HepG2 (cell line): ENCODE data around the gene PLEKHA6.

ENCODE experiments used
- ARNTL ChIP-seq: sonication (generic); formaldehyde crosslinking; IDR thresholded peaks from 2 replicates; pipeline ENCODE4 v1.4.0; 2020; ENCODE audit warnings: mild to moderate bottlenecking, missing genetic modification reagents
- CHCHD3 ChIP-seq: sonication (generic); formaldehyde crosslinking; IDR thresholded peaks from 2 replicates; pipeline ENCODE4 v1.8.0; 2022; ENCODE audit warnings: mild to moderate bottlenecking, missing genetic modification reagents, moderate library complexity
- CTCF ChIP-seq: sonication (generic); formaldehyde crosslinking; IDR thresholded peaks from 2 replicates; pipeline ENCODE4 v1.5.0; 2020; ENCODE audit warnings: mild to moderate bottlenecking, missing genetic modification reagents, moderate library complexity
- ELF1 ChIP-seq: sonication (generic); formaldehyde crosslinking; IDR thresholded peaks from 2 replicates; pipeline ENCODE4 v1.4.0; 2020; ENCODE audit warnings: missing genetic modification reagents
- GLMP ChIP-seq: sonication (generic); formaldehyde crosslinking; IDR thresholded peaks from 2 replicates; pipeline ENCODE4 v1.9.0; 2021; ENCODE audit warnings: missing genetic modification reagents, mild to moderate bottlenecking, borderline replicate concordance
- IRF2 ChIP-seq: IDR thresholded peaks from 2 replicates; pipeline ENCODE4 v1.6.1; 2018; ENCODE audit warnings: missing genetic modification reagents, missing compliant biosample characterization
- POLR2A ChIP-seq, 2 experiments: IDR thresholded peaks; 2 replicates each; pipeline ENCODE4 v1.6.1; 2011; ENCODE audit warnings: low read depth in 2 of 2, low read length in 2 of 2, mild to moderate bottlenecking in 1 of 2, moderate library complexity in 1 of 2; ENCODE audit not compliant: insufficient read depth in 1 of 2
- SALL2 ChIP-seq: sonication (generic); formaldehyde crosslinking; IDR thresholded peaks from 2 replicates; pipeline ENCODE4 v1.8.1; 2023; ENCODE audit warnings: mild to moderate bottlenecking, missing genetic modification reagents, inconsistent platforms
- SMC3 ChIP-seq: IDR thresholded peaks from 2 replicates; pipeline ENCODE4 v1.6.1; 2011; ENCODE audit warnings: low read length, improper control_type of control experiment
- SRF ChIP-seq: IDR thresholded peaks from 2 replicates; pipeline ENCODE4 v1.6.1; 2011; ENCODE audit warnings: mild to moderate bottlenecking, low read depth, low read length, moderate library complexity
- TMF1 ChIP-seq: sonication (generic); formaldehyde crosslinking; IDR thresholded peaks from 2 replicates; pipeline ENCODE4 v1.8.1; 2022; ENCODE audit warnings: low read depth, missing genetic modification reagents
- ZNF784 ChIP-seq: sonication (generic); formaldehyde crosslinking; IDR thresholded peaks from 2 replicates; pipeline ENCODE4 v1.5.1; 2020; ENCODE audit warnings: missing genetic modification reagents, mild to moderate bottlenecking, borderline replicate concordance
- ZZZ3 ChIP-seq: sonication (generic); formaldehyde crosslinking; IDR thresholded peaks from 2 replicates; pipeline ENCODE4 v1.4.0; 2020; ENCODE audit warnings: missing genetic modification reagents, mild to moderate bottlenecking, borderline replicate concordance

DNA sequence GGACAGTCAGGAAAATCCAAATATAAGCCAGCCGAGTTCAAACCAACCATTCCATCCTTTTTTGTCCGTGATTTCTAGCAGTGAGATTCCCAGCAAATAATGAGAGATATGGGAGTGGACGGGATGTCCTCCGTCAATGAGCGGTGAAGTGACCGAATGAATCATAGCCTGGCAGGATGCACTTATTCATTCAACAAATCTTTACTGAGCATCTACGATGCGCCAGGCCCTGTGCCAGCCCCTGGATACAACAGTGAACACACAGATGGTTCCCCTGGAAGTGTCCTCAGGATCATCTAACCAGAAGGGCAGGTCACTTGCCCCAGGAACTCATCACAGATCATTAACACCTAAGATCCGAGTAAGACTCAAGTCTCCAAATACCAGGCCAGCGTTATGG is 8.2 kb upstream of the PLEKHA6 start:
- TF ChIP-seq CTCF (CRISPR knock-in tag) (no peak), TMF1 (CRISPR knock-in tag) (no peak), ZZZ3 (CRISPR knock-in tag) (no peak), SMC3 (no peak), ZNF784 (CRISPR knock-in tag) (no peak), ELF1 (CRISPR knock-in tag) (no peak), POLR2A (IDR thresholded peaks at IDR 0.05; ENCODE audit: insufficient read depth in 1 of 2, low read depth in 2 of 2, low read length in 2 of 2) (no peak), ARNTL (CRISPR knock-in tag) (no peak), CHCHD3 (CRISPR knock-in tag) (no peak), GLMP (CRISPR knock-in tag) (no peak), SRF (no peak), SALL2 (CRISPR knock-in tag) (no peak), IRF2 (CRISPR knock-in tag) (no peak)
